Upper lobe of left lung (tissue), 6 donors: ENCODE measurements around the gene CYP19A1. TPM values are rescaled to one million over a fixed set of nuclear protein-coding genes. Genes with fewer than 3 reads are reported as not detected.

Source experiments
- ATAC-seq, 2 donors: fragments of 200-7000 bp; cut with Tn5 transposase; one replicate each; pipeline ENCODE4 v1.9.1; 2022; ENCODE audit warnings: mild to moderate bottlenecking in 2 of 2, moderate library complexity in 2 of 2; ENCODE audit not compliant: low FRiP score in 2 of 2
- DNase-seq, 2 donors: peaks; one replicate each; pipeline ENCODE4 v3.0.0-alpha.2; 2019 to 2020
- H3K27ac ChIP-seq, 4 donors: fragments of 200-600 bp; sonication (generic); one replicate each; pipeline ENCODE4 v1.5.1; 2016 to 2019
- H3K27me3 ChIP-seq, 4 donors: fragments of 200-600 bp; sonication (generic); one replicate each; pipeline ENCODE4 v1.5.1; 2017 to 2019
- H3K36me3 ChIP-seq, 4 donors: fragments of 200-600 bp; sonication (generic); one replicate each; pipeline ENCODE4 v1.5.1; 2016 to 2019
- H3K4me1 ChIP-seq, 4 donors: fragments of 200-600 bp; sonication (generic); one replicate each; pipeline ENCODE4 v1.5.1; 2018 to 2019
- H3K4me3 ChIP-seq, 4 donors: fragments of 200-600 bp; sonication (generic); one replicate each; pipeline ENCODE4 v1.5.1; 2017 to 2019; ENCODE audit warnings: mild to moderate bottlenecking in 2 of 4, moderate library complexity in 1 of 4
- H3K9me3 ChIP-seq, 4 donors: fragments of 200-600 bp; sonication (generic); one replicate each; pipeline ENCODE4 v1.5.1; 2018 to 2019
- EP300 ChIP-seq, 4 donors: sonication (generic); formaldehyde crosslinking; IDR thresholded peaks; one replicate each; pipeline ENCODE4 v1.5.1; 2017; ENCODE audit warnings: antibody characterized with exemption in 4 of 4, control low read depth in 2 of 4
- POLR2A ChIP-seq, 4 donors: fragments of 450-650 bp; IDR thresholded peaks; one replicate each; pipeline ENCODE4 v1.5.1; 2016 to 2017; ENCODE audit warnings: antibody characterized with exemption in 4 of 4, mild to moderate bottlenecking in 2 of 4
- POLR2AphosphoS5 ChIP-seq, 2 donors: sonication (generic); formaldehyde crosslinking; IDR thresholded peaks; one replicate each; pipeline ENCODE4 v1.5.1; 2017; ENCODE audit warnings: antibody characterized with exemption in 2 of 2
- WGBS, 2 donors: methylation state at CpG; one replicate each; pipeline ENCODE4 v1.1.5; 2017 to 2018; 5-methylcytosine and 5-hydroxymethylcytosine counted together
- total RNA-seq, 6 donors: library from RNA; depleted of rRNA in 4 of 6; stranded (reverse); fragments of >200 nt in 4 of 6; gene quantifications; one replicate each; pipeline versions ENCODE4 v1.1.0 to v1.2.1, GENCODE V29; 2016 to 2021
- TF ChIP-seq, protein P1 (sequence below), 6 experiments: fragments of 450-650 bp in 4 of 6; fragments of 200-600 bp in 2 of 6; sonication (generic) in 2 of 6; IDR thresholded peaks; one replicate each; pipeline ENCODE4 v1.5.1; 2016 to 2019; ENCODE audit warnings: antibody characterized with exemption in 6 of 6
- donor health status: DM: no; HTN: no; CAD: no; lungs with moderate emphysema.
- donor health status: DM: no; HTN: yes; CAD: no; lungs with severe emphysema.

CYP19A1 gene
- total RNA-seq, 6 donors from 2014 or later: 0.52 to 8.4 (median 1.0) TPM; not detected in 2

DNA sequence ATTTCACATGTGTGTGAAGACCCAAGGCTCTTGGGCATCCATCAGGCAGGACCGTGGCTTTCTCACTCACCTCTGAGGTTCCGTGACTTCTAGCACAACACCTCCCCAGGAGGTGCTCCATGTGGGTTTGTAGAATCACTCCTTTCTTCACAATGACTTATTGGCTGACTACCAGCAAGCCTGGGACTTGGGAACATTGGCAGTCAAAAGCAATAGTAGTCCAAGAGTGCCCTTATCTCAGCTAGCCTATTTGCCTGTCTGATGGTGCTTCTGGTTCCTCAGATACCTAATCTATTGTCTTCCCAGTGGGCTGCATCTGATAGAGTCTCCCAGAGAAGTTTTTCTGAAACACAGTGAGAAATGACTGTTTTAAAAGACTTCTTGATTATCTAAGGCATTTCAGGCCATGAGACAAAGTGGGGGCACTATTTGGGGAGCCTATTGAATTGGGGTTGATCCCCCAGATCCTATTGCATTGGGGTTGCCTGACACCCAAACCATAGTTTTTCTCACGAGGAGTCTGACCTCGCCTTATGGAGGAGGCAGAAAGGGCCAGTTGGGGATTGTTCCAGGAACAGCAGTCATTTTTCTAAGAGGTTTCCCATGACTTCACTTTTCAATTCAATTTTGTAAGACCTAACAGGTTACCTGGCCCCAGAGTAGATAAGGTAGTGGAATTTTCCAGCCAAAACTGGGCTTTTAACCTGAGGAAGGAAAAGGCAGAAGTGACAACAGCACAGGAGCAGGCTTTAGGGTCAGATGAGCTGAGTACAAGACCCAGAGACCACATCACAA is 88.0 kb downstream of the CYP19A1 start:
- TF ChIP-seq, protein P1, sequence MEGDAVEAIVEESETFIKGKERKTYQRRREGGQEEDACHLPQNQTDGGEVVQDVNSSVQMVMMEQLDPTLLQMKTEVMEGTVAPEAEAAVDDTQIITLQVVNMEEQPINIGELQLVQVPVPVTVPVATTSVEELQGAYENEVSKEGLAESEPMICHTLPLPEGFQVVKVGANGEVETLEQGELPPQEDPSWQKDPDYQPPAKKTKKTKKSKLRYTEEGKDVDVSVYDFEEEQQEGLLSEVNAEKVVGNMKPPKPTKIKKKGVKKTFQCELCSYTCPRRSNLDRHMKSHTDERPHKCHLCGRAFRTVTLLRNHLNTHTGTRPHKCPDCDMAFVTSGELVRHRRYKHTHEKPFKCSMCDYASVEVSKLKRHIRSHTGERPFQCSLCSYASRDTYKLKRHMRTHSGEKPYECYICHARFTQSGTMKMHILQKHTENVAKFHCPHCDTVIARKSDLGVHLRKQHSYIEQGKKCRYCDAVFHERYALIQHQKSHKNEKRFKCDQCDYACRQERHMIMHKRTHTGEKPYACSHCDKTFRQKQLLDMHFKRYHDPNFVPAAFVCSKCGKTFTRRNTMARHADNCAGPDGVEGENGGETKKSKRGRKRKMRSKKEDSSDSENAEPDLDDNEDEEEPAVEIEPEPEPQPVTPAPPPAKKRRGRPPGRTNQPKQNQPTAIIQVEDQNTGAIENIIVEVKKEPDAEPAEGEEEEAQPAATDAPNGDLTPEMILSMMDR (IDR thresholded peaks at IDR 0.05): no peak
- no peak for TF ChIP-seq EP300 (IDR thresholded peaks at IDR 0.05)
- no peak for TF ChIP-seq POLR2A (IDR thresholded peaks at IDR 0.05)
- TF ChIP-seq POLR2AphosphoS5 (IDR thresholded peaks at IDR 0.05): no peak
- ATAC-seq (no peak), DNase-seq (no peak)
- 79 to 80% methylated on average over 3 to 4 of the region's 4 CpGs for WGBS, 2 donors
- Histone ChIP-seq H3K9me3 (no peaks in the 10 kb centered on the region), H3K4me3 (no peak overlapping the region), H3K27ac (no peak overlapping the region), H3K36me3 (no peaks in the 10 kb centered on the region), H3K4me1 (no peaks in the 10 kb centered on the region), H3K27me3 (no peaks in the 10 kb centered on the region)

DNA sequence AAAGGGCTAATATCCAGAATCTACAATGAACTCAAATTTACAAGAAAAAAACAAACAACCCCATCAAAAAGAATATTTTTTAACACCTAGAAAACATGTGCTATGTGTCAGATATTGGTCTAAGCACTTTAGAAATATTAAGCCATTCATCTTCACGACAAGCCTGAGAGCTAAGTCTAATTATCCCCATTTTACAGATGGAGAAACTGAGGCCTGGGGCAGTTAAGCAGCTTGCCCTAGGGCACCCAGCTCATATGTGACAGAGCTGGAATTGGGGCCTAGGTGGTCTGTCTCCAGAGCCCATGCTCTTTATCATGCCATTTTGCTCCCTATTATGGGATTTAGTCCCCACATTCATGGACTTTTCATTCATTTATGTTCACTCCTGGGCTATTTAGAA is 92.8 kb downstream of the CYP19A1 start:
- ATAC-seq (no peak), DNase-seq (no peak)
- 87 to 95% methylated on average over 1 of the region's 1 CpG for WGBS, 2 donors
- Histone ChIP-seq H3K27ac (no peak overlapping the region), H3K27me3 (no peaks in the 10 kb centered on the region), H3K4me1 (no peaks in the 10 kb centered on the region), H3K9me3 (no peaks in the 10 kb centered on the region), H3K36me3 (no peaks in the 10 kb centered on the region), H3K4me3 (no peak overlapping the region)
- TF ChIP-seq EP300 (IDR thresholded peaks at IDR 0.05) (no peak), POLR2AphosphoS5 (IDR thresholded peaks at IDR 0.05) (no peak)
- TF ChIP-seq, protein P1 (IDR thresholded peaks at IDR 0.05): no peak

DNA sequence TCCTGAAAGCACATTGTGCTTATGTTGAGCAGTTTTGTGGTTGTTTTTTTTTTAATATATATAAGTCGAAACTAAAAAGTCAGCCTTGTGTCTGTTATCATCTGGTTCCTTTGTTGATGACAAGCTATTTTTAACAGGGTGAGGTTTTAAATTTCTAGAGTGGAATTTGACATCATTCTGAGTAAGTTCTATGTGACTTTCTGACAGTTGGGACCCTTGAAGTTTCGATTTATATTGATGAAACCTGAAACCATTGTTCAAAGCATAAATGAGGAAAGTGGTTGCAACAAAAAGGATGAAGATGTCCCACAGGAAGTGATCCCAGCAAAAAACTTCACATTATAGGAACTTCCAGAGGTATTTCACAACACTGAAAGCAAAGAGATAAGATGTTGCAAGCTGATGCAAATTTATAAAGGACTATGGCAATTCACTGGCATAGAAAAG is 94.0 kb downstream of the CYP19A1 start:
- ATAC-seq (no peak), DNase-seq (no peak)
- TF ChIP-seq POLR2AphosphoS5 (IDR thresholded peaks at IDR 0.05) (no peak), EP300 (IDR thresholded peaks at IDR 0.05) (no peak), POLR2A (IDR thresholded peaks at IDR 0.05) (no peak)
- TF ChIP-seq, protein P1 (IDR thresholded peaks at IDR 0.05): no peak
- Histone ChIP-seq H3K9me3 (no peaks in the 10 kb centered on the region), H3K27ac (no peak overlapping the region), H3K27me3 (no peaks in the 10 kb centered on the region), H3K4me3 (no peak overlapping the region), H3K4me1 (no peaks in the 10 kb centered on the region), H3K36me3 (no peaks in the 10 kb centered on the region)
- WGBS, 2 donors: 25 to 30% methylated on average over 2 of the region's 2 CpGs

DNA sequence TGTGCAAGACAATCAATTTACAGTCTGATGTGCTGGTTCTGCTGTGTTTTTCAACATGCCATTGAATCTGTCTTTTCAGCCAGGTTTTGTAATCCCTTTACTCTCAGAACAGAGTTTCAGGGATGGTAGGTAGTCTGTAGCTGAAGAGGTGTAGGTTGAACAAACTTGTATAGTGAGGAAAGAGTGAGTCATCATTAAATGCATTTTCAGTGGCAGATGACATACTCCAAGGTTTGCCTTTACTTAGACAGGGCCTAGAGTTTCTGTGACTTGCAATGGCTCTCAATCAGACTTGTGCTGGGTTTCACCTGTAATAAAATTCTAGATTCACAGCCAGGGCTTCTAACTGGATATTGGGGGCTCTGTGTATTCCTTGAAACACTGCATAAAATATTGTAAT is 94.6 kb downstream of the CYP19A1 start:
- no peak overlapping the region for H3K4me3 ChIP-seq
- H3K9me3 ChIP-seq: no peaks in the 10 kb centered on the region
- ATAC-seq (no peak), DNase-seq (no peak)
- H3K27ac ChIP-seq: no peak overlapping the region
- no peaks in the 10 kb centered on the region for H3K36me3 ChIP-seq
- no peaks in the 10 kb centered on the region for H3K4me1 ChIP-seq
- H3K27me3 ChIP-seq: no peaks in the 10 kb centered on the region
- TF ChIP-seq, protein P1 (IDR thresholded peaks at IDR 0.05): no peak
- TF ChIP-seq POLR2AphosphoS5 (IDR thresholded peaks at IDR 0.05) (no peak), EP300 (IDR thresholded peaks at IDR 0.05) (no peak), POLR2A (IDR thresholded peaks at IDR 0.05) (no peak)

DNA sequence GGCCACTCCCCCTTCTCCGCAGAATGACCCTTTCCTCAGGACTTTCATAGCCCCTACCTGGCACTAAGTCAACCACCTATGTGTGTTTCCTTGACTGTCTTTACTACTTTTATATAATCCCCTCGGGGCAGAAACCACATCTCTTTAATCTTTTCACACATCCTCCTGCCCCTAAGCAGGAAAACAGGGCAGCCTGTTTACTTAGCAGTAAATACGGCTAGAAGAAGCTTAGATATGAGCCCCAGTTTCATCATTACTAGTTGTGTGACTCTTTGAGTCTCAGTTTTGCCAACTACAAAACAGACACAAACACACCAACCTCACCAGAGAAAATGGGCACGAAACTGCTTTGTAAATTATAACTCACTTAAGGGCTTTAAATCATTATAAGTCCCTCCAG is 98.3 kb downstream of the CYP19A1 start:
- DNase-seq (no peak), ATAC-seq (no peak)
- WGBS, 2 donors: 23 to 34% methylated on average over 4 of the region's 4 CpGs
- no peaks in the 10 kb centered on the region for H3K4me1 ChIP-seq
- H3K27ac ChIP-seq: no peak overlapping the region
- H3K27me3 ChIP-seq: no peaks in the 10 kb centered on the region
- H3K9me3 ChIP-seq: no peaks in the 10 kb centered on the region
- H3K4me3 ChIP-seq: no peak overlapping the region
- H3K36me3 ChIP-seq: no peaks in the 10 kb centered on the region
- TF ChIP-seq, protein P1 (IDR thresholded peaks at IDR 0.05): no peak
- no peak for TF ChIP-seq POLR2A (IDR thresholded peaks at IDR 0.05)
- TF ChIP-seq EP300 (IDR thresholded peaks at IDR 0.05): no peak
- no peak for TF ChIP-seq POLR2AphosphoS5 (IDR thresholded peaks at IDR 0.05)
